H9 (cell line): Measurements from ENCODE around the gene ATP6AP1. TPM values are rescaled to one million over a fixed set of nuclear protein-coding genes. Genes with fewer than 3 reads are reported as not detected.

Experiments
- DNase-seq: peaks from one replicate; pipeline ENCODE4 v3.0.0-alpha.2; 2017
- H2AFZ ChIP-seq: one replicate; pipeline ENCODE4 v1.6.1; 2013; ENCODE audit warnings: mild to moderate bottlenecking, low read length, control low read depth, moderate library complexity
- H2AK5ac ChIP-seq: 2 replicates; pipeline ENCODE4 v1.6.1; 2013; ENCODE audit warnings: low read length, control low read depth, mixed read lengths; ENCODE audit not compliant: insufficient read length
- H2BK120ac ChIP-seq: one replicate; pipeline ENCODE4 v1.6.1; 2013; ENCODE audit warnings: low read depth, mild to moderate bottlenecking, low read length, control low read depth, inconsistent platforms; ENCODE audit not compliant: poor library complexity, severe bottlenecking
- H2BK12ac ChIP-seq: 2 replicates; pipeline ENCODE4 v1.6.1; 2013; ENCODE audit warnings: low read length, control low read depth, mixed read lengths, low read depth; ENCODE audit not compliant: insufficient read length
- H2BK15ac ChIP-seq: 2 replicates; pipeline ENCODE4 v1.6.1; 2013; ENCODE audit warnings: low read depth, low read length, control low read depth
- H2BK20ac ChIP-seq: one replicate; pipeline ENCODE4 v1.6.1; 2013; ENCODE audit warnings: low read depth, mild to moderate bottlenecking, low read length, control low read depth, inconsistent platforms; ENCODE audit not compliant: poor library complexity, severe bottlenecking
- H2BK5ac ChIP-seq: 2 replicates; pipeline ENCODE4 v1.6.1; 2013; ENCODE audit warnings: low read length, control low read depth, mixed read lengths; ENCODE audit not compliant: insufficient read length
- H3K14ac ChIP-seq: 2 replicates; pipeline ENCODE4 v1.6.1; 2013; ENCODE audit warnings: low read length, control low read depth; ENCODE audit not compliant: insufficient read depth
- H3K18ac ChIP-seq: 2 replicates; pipeline ENCODE4 v1.6.1; 2013; ENCODE audit warnings: low read depth, mild to moderate bottlenecking, mixed read lengths, low read length, control low read depth; ENCODE audit not compliant: insufficient read length
- H3K23ac ChIP-seq: 2 replicates; pipeline ENCODE4 v1.6.1; 2013; ENCODE audit warnings: low read length, control low read depth, mixed read lengths, low read depth; ENCODE audit not compliant: insufficient read length
- H3K23me2 ChIP-seq: 2 replicates; pipeline ENCODE4 v1.6.1; 2013; ENCODE audit warnings: low read depth, mild to moderate bottlenecking, mixed read lengths, low read length, control low read depth; ENCODE audit not compliant: insufficient read length, poor library complexity, severe bottlenecking
- H3K27ac ChIP-seq: 2 replicates; pipeline ENCODE4 v1.5.1; 2013; ENCODE audit warnings: low read length, control low read depth, mixed read lengths, low read depth; ENCODE audit not compliant: insufficient read length
- H3K27me3 ChIP-seq: 2 replicates; pipeline ENCODE4 v1.6.1; 2013; ENCODE audit warnings: low read length, control low read depth, inconsistent platforms; ENCODE audit not compliant: insufficient read depth
- H3K4ac ChIP-seq: 2 replicates; pipeline ENCODE4 v1.6.1; 2013; ENCODE audit warnings: low read depth, mild to moderate bottlenecking, control low read depth, inconsistent platforms, low read length, moderate library complexity
- H3K4me1 ChIP-seq: 2 replicates; pipeline ENCODE4 v1.6.1; 2013; ENCODE audit warnings: low read length, control low read depth, inconsistent platforms; ENCODE audit not compliant: insufficient read depth
- H3K4me2 ChIP-seq: 2 replicates; pipeline ENCODE4 v1.6.1; 2013; ENCODE audit warnings: low read length, control low read depth, mixed read lengths; ENCODE audit not compliant: insufficient read length, insufficient read depth
- H3K56ac ChIP-seq: 2 replicates; pipeline ENCODE4 v1.6.1; 2013; ENCODE audit warnings: low read depth, mild to moderate bottlenecking, mixed read lengths, low read length, control low read depth; ENCODE audit not compliant: insufficient read length
- H3K79me1 ChIP-seq: 2 replicates; pipeline ENCODE4 v1.6.1; 2013; ENCODE audit warnings: low read depth, mild to moderate bottlenecking, moderate library complexity, low read length, control low read depth, inconsistent platforms; ENCODE audit not compliant: insufficient read depth, poor library complexity, severe bottlenecking
- H3K79me2 ChIP-seq: 2 replicates; pipeline ENCODE4 v1.6.1; 2013; ENCODE audit warnings: low read length, control low read depth, inconsistent platforms; ENCODE audit not compliant: insufficient read depth
- H3K9ac ChIP-seq: 2 replicates; pipeline ENCODE4 v1.6.1; 2013; ENCODE audit warnings: low read length, control low read depth, mixed read lengths; ENCODE audit not compliant: insufficient read length; ENCODE audit errors: extremely low read depth
- H3K9me3 ChIP-seq: one replicate; pipeline ENCODE4 v1.6.1; 2013; ENCODE audit warnings: low read depth, low read length, inconsistent platforms; ENCODE audit not compliant: control insufficient read depth
- H3T11ph ChIP-seq: one replicate; pipeline ENCODE4 v1.6.1; 2013; ENCODE audit warnings: mild to moderate bottlenecking, low read length, control low read depth, inconsistent platforms
- H4K20me1 ChIP-seq: one replicate; pipeline ENCODE4 v1.6.1; 2013; ENCODE audit not compliant: control insufficient read depth, insufficient read length, insufficient read depth
- H4K5ac ChIP-seq: 2 replicates; pipeline ENCODE4 v1.6.1; 2013; ENCODE audit warnings: low read depth, mild to moderate bottlenecking, mixed read lengths, low read length, control low read depth; ENCODE audit not compliant: insufficient read length
- H4K8ac ChIP-seq: replicated peaks from 2 replicates; pipeline ENCODE4 v1.6.1; 2013; ENCODE audit warnings: low read length, control low read depth, mixed read lengths, low read depth; ENCODE audit not compliant: insufficient read length
- H4K91ac ChIP-seq: 2 replicates; pipeline ENCODE4 v1.6.1; 2013; ENCODE audit warnings: low read depth, mild to moderate bottlenecking, moderate library complexity, mixed read lengths, low read length, control low read depth; ENCODE audit not compliant: insufficient read length
- H3K27ac Mint-ChIP-seq, 3 experiments: 2 replicates in 2 of 3; 3 replicates in 1 of 3; pipeline ENCODE4 v1.8.0; 2020 to 2021; ENCODE audit warnings: mixed read lengths in 3 of 3, mild to moderate bottlenecking in 1 of 3, moderate library complexity in 1 of 3
- H3K27me3 Mint-ChIP-seq: 2 replicates; pipeline ENCODE4 v1.8.0; 2021; ENCODE audit warnings: low read depth, mild to moderate bottlenecking, moderate library complexity, mixed read lengths
- H3K36me3 Mint-ChIP-seq, 3 experiments: 2 replicates in 2 of 3; 3 replicates in 1 of 3; pipeline ENCODE4 v1.8.0; 2020 to 2021; ENCODE audit warnings: low read depth in 3 of 3, mixed read lengths in 3 of 3; ENCODE audit not compliant: insufficient read depth in 1 of 3
- H3K4me1 Mint-ChIP-seq, 2 experiments: 2 replicates each; pipeline ENCODE4 v1.8.0; 2020; ENCODE audit warnings: mixed read lengths in 2 of 2
- H3K4me3 Mint-ChIP-seq, 2 experiments: 2 replicates in 1 of 2; 3 replicates in 1 of 2; pipeline ENCODE4 v1.8.0; 2020 to 2021; ENCODE audit warnings: mild to moderate bottlenecking in 2 of 2, mixed read lengths in 2 of 2, moderate library complexity in 1 of 2
- H3K9me3 Mint-ChIP-seq, 2 experiments: 2 replicates in 1 of 2; 3 replicates in 1 of 2; pipeline ENCODE4 v1.8.0; 2020; ENCODE audit warnings: mild to moderate bottlenecking in 2 of 2, mixed read lengths in 2 of 2, moderate library complexity in 1 of 2
- WGBS: extraction: QIAGEN DNeasy Blood & Tissue Kit; methylation state at CpG from one replicate; pipeline ENCODE4 v1.1.7; 2013; ENCODE audit warnings: missing lambda C conversion rate, low lambda C conversion rate, mixed read lengths; ENCODE audit not compliant: insufficient read length; ENCODE audit errors: extremely low coverage; 5-methylcytosine and 5-hydroxymethylcytosine counted together
- total RNA-seq: library from RNA; stranded (reverse); gene quantifications from 2 replicates; pipeline ENCODE4 v1.2.1, GENCODE V29; 2021
- TF ChIP-seq, protein P1 (sequence below): fragments of 200-600 bp; sonication (generic); conservative IDR thresholded peaks from 3 replicates; pipeline ENCODE4 v1.8.0; 2021; ENCODE audit warnings: antibody characterized with exemption, mild to moderate bottlenecking

The ATP6AP1 gene
- total RNA-seq, 1 experiment from 2014 or later: 45.6 TPM

DNA sequence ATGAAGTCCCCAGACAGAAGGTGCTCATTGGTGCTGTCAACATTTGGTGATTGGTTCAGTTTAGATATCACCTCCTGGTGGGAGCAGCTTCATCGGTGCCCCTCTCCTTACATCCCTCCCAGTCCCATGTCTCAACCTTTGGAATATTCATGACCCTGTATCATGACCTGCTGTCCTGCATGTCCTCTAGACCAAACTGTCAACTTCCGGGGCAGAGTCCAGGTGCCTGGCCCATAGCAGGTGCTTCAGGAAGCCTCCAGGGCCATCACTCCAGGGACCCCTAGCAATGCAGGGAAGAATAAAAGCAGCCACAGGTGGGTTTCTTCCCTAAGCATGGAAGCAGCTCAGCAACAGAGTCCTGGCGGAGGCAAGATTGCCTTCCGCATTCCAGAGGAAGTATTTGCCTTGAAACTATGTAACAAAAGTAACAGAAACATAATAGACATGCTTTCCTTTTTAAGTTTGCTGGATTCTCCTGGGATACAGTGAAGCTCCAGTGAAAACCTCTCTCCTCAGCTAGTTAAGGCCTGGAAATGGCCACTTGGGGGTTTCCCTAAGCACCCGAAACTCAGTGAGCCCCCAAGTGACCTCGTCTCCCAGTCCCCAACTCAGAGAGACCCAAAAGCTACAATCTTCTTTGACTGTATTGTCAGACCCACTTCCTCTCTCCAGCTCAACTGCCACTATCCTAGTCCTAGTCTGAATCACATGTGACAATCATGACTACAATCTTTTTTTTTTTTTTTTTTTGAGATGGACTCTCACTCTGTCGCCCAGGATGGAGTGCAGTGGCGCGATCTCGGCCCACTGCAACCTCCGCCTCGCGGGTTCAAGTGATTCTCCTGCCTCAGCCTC is 1.3 kb upstream of the ATP6AP1 start:
- Mint-ChIP-seq H3K36me3 (peaks cover 5 to 23% (median 16%) of the 10 kb centered on the region in 3 experiments), H3K27ac (no peak overlapping the region), H3K4me3 (peak overlapping the region in 1 of 2 experiments; percentile 26; a peak in 2 of 5 replicates), H3K27me3 (no peaks in the 10 kb centered on the region), H3K9me3 (peaks cover 65 to 72% of the 10 kb centered on the region in 2 experiments), H3K4me1 (peaks cover 7 to 20% of the 10 kb centered on the region in 2 experiments)
- Histone ChIP-seq H2BK120ac (no peak overlapping the region), H3K14ac (no peak overlapping the region), H3K4me1 (no peaks in the 10 kb centered on the region), H3K23me2 (no peaks in the 10 kb centered on the region), H4K5ac (no peak overlapping the region), H3K23ac (no peak overlapping the region), H3K4ac (no peak overlapping the region), H3K27me3 (no peaks in the 10 kb centered on the region), H3K79me2 (no peaks in the 10 kb centered on the region), H4K20me1 (no peaks in the 10 kb centered on the region), H2BK12ac (no peak overlapping the region), H2AK5ac (no peak overlapping the region), H4K8ac (no peak overlapping the region), H4K91ac (no peak overlapping the region), H3K18ac (no peak overlapping the region), H3T11ph (no peak overlapping the region), H2BK20ac (no peak overlapping the region), H3K56ac (no peak overlapping the region), H3K79me1 (no peaks in the 10 kb centered on the region), H3K27ac (no peak overlapping the region), H2AFZ (no peak overlapping the region), H2BK5ac (no peak overlapping the region), H3K4me2 (no peak overlapping the region), H2BK15ac (no peak overlapping the region), H3K9me3 (peaks cover 29% of the 10 kb centered on the region), H3K9ac (no peak overlapping the region)
- no peak for DNase-seq
- TF ChIP-seq, protein P1, sequence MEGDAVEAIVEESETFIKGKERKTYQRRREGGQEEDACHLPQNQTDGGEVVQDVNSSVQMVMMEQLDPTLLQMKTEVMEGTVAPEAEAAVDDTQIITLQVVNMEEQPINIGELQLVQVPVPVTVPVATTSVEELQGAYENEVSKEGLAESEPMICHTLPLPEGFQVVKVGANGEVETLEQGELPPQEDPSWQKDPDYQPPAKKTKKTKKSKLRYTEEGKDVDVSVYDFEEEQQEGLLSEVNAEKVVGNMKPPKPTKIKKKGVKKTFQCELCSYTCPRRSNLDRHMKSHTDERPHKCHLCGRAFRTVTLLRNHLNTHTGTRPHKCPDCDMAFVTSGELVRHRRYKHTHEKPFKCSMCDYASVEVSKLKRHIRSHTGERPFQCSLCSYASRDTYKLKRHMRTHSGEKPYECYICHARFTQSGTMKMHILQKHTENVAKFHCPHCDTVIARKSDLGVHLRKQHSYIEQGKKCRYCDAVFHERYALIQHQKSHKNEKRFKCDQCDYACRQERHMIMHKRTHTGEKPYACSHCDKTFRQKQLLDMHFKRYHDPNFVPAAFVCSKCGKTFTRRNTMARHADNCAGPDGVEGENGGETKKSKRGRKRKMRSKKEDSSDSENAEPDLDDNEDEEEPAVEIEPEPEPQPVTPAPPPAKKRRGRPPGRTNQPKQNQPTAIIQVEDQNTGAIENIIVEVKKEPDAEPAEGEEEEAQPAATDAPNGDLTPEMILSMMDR: no peak
- no CpG with 5 or more reads among the region's 13 CpGs for WGBS
